RPMI8226 (cell line): ENCODE data around the gene CHCHD6.

Source experiments
- DNase-seq: peaks from one replicate; pipeline ENCODE4 v3.0.0-alpha.2; 2015

Gene CHCHD6

GRCh38 chr3:126867190-126867862 is 163.3 kb downstream of the CHCHD6 start:
- no peak for DNase-seq

DNA sequence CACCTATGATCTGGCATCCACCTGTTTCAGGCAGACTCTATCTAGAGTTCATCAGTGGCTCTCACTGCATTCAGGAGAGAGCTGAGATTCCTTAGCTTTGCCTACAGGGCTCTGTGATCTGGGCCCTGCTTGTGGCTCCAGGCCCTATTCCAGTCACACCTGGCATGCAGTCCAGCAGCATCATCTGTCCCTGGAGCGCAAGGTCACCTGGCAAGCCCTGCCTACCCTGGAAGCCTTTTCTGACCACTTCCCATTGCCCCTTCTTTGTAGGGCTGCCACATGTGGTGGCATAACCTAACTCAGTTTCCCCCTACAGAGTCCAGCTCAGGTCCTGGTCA is 163.8 kb downstream of the CHCHD6 start:
- no peak for DNase-seq

DNA sequence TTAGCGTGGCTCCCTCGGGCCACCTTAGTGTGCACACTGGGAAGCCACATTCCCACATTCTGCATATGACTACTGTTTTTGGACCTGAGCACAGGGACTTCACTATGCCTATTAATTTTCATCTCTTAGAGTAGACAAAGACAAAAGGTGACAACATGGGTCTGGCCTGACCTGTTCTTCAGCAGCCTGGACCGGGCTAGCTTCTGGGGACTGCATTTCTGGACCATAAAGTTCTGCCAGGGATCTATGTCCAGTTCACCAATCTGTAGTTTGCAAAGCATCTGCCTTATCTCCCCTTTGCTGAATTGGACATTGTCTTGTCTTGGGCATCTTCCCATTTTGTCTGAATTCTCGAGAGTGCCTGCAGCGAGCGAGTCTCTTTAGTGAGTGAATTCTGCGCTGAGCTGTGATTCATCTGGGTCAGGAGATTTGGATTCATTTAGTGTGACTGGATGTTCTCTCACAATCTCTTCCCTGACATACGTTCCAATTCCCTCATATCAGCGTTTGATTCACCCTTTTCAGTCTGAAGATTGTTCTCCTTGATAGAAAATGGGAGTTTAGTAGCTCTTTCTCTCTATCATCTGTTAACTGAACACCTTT is 166.7 kb downstream of the CHCHD6 start:
- no peak for DNase-seq

- DNase-seq: no peak
These were observed 168.8 kb downstream of the CHCHD6 start for GRCh38 chr3:126872701-126873342.

- no peak for DNase-seq
These were observed 169.4 kb downstream of the CHCHD6 start for GRCh38 chr3:126873416-126873815.

DNA sequence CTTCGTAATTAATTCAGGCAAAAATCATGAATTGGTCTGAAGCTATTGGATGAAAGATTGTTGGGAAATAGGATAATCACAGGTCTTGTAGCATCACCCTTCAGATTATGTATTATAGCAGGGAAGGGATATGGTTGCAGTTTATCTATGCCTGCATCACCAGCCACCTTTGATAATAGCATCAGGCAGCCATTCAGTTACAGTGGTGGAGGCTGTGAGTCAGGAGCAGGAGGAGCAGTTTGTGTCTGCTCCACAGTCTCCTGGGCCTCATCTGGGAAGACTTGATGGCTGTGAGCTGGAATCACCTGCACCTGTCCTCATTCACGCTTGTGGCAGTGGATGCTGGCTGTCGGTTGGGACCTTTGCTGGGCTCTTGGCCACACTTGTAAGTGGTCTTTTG is 174.6 kb downstream of the CHCHD6 start:
- no peak for DNase-seq

DNA sequence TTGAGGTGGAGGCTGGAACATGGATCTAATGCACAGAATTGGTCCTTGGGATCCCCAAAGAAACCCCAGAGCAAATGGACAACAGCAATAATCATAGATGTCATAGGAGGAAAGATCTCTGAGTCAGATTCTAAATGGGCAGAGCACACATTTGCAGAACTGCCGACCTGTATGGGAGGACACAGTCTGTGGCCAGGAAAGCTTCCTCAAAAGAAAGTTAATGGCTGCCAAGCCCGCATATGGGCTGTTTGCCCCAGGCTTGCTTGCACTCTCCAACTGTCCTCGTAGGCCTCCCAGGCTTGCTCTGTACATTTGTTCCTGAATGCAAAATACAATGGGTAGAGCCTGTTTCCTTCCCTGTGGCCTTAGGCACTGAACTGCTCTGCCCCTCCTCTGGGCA is 176.9 kb downstream of the CHCHD6 start:
- DNase-seq: no peak

DNA sequence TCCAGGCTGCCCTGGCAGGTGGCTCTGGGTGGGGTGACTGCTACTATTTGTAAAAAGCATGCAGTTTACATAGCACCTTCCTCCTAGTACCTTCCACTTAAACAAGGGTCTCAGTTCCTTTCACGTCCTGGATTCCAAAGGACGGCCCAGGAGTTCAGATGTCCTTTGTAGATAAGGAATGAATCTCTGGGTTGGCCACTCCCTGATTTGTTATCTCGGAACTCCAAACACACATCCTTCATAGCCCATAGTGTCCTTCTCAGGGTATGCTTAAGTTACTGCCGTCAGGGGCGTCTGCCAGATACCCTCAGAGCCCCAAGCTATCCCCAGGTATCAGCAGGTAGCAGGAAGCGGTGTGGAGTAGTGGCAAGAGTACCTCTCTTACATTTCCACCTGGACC is 177.8 kb downstream of the CHCHD6 start:
- no peak for DNase-seq

DNA sequence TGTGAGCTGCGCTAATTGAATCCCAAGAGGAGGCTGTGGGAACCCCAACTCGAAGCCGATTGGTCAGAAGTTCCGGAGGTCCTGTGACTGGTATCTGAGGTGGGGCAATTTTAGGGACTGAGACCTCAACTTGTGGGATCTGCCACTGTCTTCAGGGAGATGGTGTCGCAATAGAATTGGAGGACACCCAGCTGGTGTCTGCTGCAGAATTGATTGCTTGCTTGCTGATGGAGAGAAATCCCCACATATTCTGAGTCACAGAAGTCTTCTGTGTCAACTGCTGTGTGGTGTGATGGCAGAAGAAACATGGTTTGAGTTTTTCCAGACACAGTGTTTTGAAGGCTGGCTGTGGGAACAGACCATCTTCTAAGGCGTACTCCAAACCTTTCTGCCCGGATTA is 179.2 kb downstream of the CHCHD6 start:
- DNase-seq: no peak

GRCh38 chr3:126885425-126885824 is 181.4 kb downstream of the CHCHD6 start:
- no peak for DNase-seq

DNA sequence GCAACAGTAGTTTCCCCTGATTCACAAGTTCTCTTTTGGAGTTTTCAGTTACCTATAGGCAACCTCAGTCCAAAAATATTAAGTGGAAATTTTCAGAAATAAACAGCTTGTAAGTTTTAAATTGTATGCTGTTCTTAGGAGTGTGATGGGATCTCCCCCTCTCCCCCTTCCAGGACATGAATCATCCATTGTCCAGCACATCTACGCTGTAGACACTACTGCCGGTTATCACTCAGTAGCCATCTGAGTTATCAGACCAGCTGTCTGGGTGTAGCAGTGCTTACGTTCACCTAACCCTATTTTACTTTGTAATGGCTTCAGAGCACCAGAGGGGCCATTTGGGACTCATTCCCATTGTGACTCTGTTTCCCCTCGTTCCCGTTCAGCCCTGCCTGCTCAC is 182.2 kb downstream of the CHCHD6 start:
- no peak for DNase-seq

DNA sequence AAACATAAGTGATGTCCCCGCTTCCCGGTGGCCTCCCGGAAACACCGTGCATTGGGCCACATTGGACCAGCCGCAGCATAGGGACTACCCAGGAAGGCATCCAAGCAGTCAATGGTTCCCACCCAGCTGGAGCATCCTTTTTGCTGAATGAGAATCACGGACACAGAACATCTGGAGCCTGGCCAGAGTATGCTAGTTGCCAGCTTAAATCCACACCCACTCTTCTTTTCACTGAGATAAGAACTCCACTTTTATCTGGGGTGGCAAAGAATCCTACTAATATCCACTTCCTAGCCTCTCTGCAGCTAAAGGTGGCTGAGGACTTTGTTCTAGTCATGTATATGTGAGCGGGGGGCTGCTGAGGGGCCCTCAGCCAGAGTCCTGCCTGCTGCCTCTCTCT is 183.6 kb downstream of the CHCHD6 start:
- DNase-seq: no peak

DNA sequence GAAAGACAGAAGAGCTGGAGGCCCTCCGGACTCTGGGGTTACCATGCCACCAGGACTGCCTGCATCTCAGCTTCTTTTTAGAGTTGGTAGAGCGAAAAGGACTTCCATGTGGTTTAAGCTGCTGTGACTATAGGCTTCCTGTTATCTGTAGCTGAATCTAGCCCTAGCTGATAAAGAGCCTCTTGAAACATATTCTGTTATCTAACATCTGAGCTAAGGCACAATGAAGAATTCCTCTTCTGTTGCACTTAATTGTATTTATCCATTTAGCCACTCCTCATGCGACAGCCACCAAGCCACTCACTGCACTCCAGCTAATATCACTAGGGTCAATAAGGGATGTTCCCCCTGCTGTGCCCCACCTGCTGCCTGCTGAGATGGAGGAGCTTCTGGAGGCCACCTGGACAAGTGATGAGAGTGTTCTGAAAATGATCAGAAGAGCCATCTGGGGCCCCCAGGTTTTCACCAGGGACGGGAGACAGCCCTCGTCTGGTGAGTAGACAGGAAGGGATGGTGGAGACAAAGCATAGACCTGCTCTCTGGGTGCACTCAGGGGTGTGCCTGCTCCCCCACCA is 184.2 kb downstream of the CHCHD6 start:
- DNase-seq: no peak

GRCh38 chr3:126889276-126890201 is 185.5 kb downstream of the CHCHD6 start:
- DNase-seq: no peak

GRCh38 chr3:126891141-126891540 is 187.1 kb downstream of the CHCHD6 start:
- no peak for DNase-seq

DNA sequence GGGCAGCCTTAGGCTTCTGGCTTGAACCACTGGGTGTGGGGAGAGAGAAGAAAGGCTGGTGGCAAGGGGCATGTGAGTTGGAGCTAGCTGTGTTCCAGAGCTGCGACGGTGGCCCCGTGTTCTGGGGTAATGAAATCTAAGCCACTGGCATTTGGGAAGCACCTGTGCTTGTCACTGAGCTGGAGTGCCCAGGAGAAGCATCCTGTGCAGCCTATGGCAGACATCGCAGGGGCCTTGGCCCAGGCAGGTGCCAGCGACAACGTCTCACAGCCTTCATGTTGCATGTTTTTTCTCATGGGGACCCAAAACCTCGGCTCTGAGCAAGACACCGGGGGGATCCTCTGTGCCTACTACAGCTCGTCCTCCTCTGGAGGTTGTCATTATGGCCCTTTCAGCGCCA is 187.8 kb downstream of the CHCHD6 start:
- no peak for DNase-seq

GRCh38 chr3:126893651-126894050 is 189.6 kb downstream of the CHCHD6 start:
- no peak for DNase-seq

GRCh38 chr3:126894475-126894874 is 190.4 kb downstream of the CHCHD6 start:
- DNase-seq: no peak

GRCh38 chr3:126895178-126896066 is 191.4 kb downstream of the CHCHD6 start:
- peak; percentile 85 for DNase-seq

GRCh38 chr3:126896067-126896441 is 192.0 kb downstream of the CHCHD6 start:
- no peak for DNase-seq

GRCh38 chr3:126896968-126897367 is 192.9 kb downstream of the CHCHD6 start:
- DNase-seq: no peak

DNA sequence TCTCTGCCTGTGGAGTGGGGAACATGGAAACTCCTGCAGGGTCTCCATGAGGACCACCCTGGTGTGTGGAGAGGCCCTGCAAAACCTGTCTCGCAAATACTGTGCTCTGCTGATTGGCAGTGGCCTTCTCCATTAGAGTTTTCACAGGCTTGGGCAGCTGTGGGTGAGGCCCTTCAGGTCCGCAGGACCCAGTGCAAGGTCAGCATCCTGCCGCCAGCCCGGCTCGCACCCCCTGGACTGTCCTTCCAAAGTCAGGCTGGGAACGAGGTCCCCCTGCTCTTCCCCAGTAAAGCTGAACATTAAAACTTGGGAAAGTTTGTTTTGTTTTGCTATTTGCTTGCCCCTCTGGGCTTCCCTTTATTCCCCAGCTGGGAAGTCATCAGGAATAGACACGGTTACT is 193.9 kb downstream of the CHCHD6 start:
- DNase-seq: no peak
